Measurements from ENCODE around the gene RPS6KA2.

RPS6KA2 gene

DNA sequence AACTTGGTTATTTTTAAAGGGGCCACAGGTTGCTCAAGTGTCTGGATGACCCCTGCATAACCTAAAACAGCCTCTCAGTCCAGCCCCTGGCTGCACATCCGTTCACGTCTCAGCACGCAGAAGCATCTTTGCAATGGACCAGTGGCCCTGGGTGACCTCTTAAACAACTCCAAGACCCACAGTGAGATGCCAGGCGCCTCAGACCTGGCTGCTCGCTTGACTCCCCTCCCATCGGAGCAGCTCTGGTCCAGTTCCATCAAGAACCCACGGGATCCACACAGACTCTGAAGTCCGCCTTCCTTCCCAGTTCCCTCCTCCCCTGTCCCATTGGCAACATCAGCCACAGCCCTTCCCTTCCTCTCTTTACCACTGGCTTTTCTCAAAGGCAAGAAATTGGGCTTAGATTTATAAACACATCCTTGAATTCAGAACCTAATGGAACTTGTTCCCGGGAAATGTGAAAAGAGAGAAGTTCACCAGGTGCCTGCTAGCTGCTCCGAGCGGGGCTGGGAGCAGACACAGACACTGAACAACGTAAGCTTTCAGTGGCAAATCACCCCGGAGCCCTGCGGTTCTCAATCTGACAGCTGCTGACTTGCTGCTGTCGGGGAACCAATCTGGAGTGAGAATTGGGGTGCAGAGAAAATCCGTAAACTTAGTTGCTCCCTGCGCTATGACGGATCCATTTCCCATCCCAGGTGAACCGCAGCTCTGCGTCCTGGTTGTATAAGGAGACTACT, 204.7 kb downstream of the RPS6KA2 start:
- WGBS, 2 experiments = 95 to 96% methylated on average over 20 of the region's 20 CpGs
- Histone ChIP-seq H3K36me3 (ENCODE audit: control insufficient read depth, insufficient read depth, low read length) (no peaks in the 10 kb centered on the region), H3K27ac (ENCODE audit: insufficient read depth, low read depth, low read length, poor library complexity, severe bottlenecking) (no peak overlapping the region), H3K4me3 (ENCODE audit: insufficient read depth, low read depth, low read length) (no peak overlapping the region), H3K9me3 (ENCODE audit: control insufficient read depth, low read length) (no peaks in the 10 kb centered on the region), H3K27me3 (ENCODE audit: control insufficient read depth, insufficient read depth, low read length, poor library complexity, severe bottlenecking) (no peaks in the 10 kb centered on the region), H3K4me1 (ENCODE audit: control insufficient read depth, insufficient read depth, low read length) (no peaks in the 10 kb centered on the region)

DNA sequence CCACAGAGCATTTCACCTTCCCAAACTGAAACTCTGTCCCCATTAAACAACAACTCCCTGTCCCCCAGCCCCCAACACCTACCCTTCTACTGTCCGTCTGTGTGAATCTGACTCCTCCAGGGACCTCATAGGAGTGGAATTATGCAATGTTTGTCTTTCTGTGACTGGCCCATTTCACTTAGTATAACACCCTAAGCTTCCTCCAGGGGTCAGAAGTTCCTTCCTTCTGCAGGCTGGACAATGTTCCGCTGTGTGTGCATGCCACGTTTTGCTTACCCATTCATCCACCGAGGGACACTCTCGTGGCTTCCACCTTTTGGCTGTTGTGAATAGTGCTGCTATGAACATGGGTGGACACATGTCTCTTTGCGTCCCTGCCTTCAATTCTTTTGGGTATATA, 206.7 kb downstream of the RPS6KA2 start:
- H3K36me3 ChIP-seq (ENCODE audit: control insufficient read depth, insufficient read depth, low read length) = no peaks in the 10 kb centered on the region
- no peak overlapping the region for H3K27ac ChIP-seq (ENCODE audit: insufficient read depth, low read depth, low read length, poor library complexity, severe bottlenecking)
- no peaks in the 10 kb centered on the region for H3K4me1 ChIP-seq (ENCODE audit: control insufficient read depth, insufficient read depth, low read length)
- H3K4me3 ChIP-seq (ENCODE audit: insufficient read depth, low read depth, low read length) = no peak overlapping the region
- H3K27me3 ChIP-seq (ENCODE audit: control insufficient read depth, insufficient read depth, low read length, poor library complexity, severe bottlenecking) = no peaks in the 10 kb centered on the region
- H3K9me3 ChIP-seq (ENCODE audit: control insufficient read depth, low read length) = no peaks in the 10 kb centered on the region
- 85 to 86% methylated on average over 6 of the region's 6 CpGs for WGBS, 2 experiments

DNA sequence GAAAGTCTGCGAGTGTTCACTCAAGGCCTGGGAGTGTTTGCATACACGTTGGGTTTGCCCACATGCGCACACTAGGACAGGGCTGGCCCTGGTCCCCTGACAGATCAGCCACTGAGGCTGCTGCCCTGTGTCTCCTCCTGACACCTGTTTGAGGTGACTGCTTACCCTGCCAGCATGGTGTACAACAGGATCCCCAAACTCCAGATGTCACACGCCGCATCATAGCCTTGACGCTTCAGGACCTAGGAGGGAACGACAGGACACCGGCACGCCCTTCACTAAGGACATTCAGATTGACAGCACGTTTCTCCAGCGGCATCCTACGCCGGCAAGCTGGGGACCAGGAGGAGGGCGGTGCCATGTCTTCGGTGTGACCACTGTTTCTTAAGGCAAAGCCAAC, 207.3 kb downstream of the RPS6KA2 start:
- no peak overlapping the region for H3K4me3 ChIP-seq (ENCODE audit: insufficient read depth, low read depth, low read length)
- no peaks in the 10 kb centered on the region for H3K4me1 ChIP-seq (ENCODE audit: control insufficient read depth, insufficient read depth, low read length)
- H3K27ac ChIP-seq (ENCODE audit: insufficient read depth, low read depth, low read length, poor library complexity, severe bottlenecking) = no peak overlapping the region
- no peaks in the 10 kb centered on the region for H3K27me3 ChIP-seq (ENCODE audit: control insufficient read depth, insufficient read depth, low read length, poor library complexity, severe bottlenecking)
- no peaks in the 10 kb centered on the region for H3K9me3 ChIP-seq (ENCODE audit: control insufficient read depth, low read length)
- 95% methylated on average over 15 of the region's 15 CpGs for WGBS, 2 experiments
- H3K36me3 ChIP-seq (ENCODE audit: control insufficient read depth, insufficient read depth, low read length) = no peaks in the 10 kb centered on the region

DNA sequence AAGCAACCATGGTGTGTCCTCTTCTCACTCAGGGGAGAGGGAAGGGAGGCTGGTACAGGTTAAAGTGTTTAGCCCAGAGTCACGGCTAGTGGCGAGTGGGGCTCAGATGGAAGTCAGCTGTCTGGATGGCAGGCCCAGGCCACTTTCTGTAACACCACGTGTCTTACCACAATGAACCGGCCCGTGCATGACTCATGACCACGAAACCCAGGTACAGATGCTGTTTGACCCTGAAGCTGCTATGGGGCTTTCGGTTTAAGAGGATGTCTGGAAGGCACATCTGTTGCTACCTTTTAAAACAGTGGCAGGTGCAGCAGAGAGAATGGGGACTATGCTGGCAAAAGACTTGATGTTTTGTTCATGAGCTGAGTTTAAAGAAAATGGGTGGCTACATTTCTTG, 207.8 kb downstream of the RPS6KA2 start:
- Histone ChIP-seq H3K27me3 (ENCODE audit: control insufficient read depth, insufficient read depth, low read length, poor library complexity, severe bottlenecking) (no peaks in the 10 kb centered on the region), H3K9me3 (ENCODE audit: control insufficient read depth, low read length) (no peaks in the 10 kb centered on the region), H3K27ac (ENCODE audit: insufficient read depth, low read depth, low read length, poor library complexity, severe bottlenecking) (no peak overlapping the region), H3K36me3 (ENCODE audit: control insufficient read depth, insufficient read depth, low read length) (no peaks in the 10 kb centered on the region), H3K4me1 (ENCODE audit: control insufficient read depth, insufficient read depth, low read length) (no peaks in the 10 kb centered on the region), H3K4me3 (ENCODE audit: insufficient read depth, low read depth, low read length) (no peak overlapping the region)
- 94 to 96% methylated on average over 7 of the region's 7 CpGs for WGBS, 2 experiments

DNA sequence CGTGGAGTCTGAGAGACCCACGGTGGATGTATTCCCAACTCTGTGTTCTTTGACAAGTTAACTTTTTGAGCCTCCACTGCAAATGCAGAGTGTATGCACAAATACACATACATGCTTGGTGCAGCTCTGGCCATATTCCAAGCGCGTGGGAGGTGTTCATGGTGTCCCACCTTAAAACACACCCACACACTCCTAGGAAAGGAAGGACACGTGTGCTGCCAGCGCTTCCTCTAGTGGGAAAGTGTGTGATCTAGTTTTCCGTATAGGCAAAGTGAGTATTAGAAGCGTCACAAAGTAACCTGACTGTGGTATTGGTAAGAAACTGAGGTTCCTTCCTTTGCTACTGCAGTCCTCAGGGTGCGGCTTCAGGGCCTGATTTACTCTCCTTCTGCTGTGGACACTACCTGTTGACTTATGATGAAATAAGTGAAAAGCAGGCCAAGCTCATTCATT, 208.3 kb downstream of the RPS6KA2 start:
- Histone ChIP-seq H3K4me3 (ENCODE audit: insufficient read depth, low read depth, low read length) (no peak overlapping the region), H3K4me1 (ENCODE audit: control insufficient read depth, insufficient read depth, low read length) (no peaks in the 10 kb centered on the region), H3K27me3 (ENCODE audit: control insufficient read depth, insufficient read depth, low read length, poor library complexity, severe bottlenecking) (no peaks in the 10 kb centered on the region), H3K9me3 (ENCODE audit: control insufficient read depth, low read length) (no peaks in the 10 kb centered on the region), H3K36me3 (ENCODE audit: control insufficient read depth, insufficient read depth, low read length) (no peaks in the 10 kb centered on the region), H3K27ac (ENCODE audit: insufficient read depth, low read depth, low read length, poor library complexity, severe bottlenecking) (no peak overlapping the region)
- 91 to 97% methylated on average over 9 of the region's 9 CpGs for WGBS, 2 experiments

DNA sequence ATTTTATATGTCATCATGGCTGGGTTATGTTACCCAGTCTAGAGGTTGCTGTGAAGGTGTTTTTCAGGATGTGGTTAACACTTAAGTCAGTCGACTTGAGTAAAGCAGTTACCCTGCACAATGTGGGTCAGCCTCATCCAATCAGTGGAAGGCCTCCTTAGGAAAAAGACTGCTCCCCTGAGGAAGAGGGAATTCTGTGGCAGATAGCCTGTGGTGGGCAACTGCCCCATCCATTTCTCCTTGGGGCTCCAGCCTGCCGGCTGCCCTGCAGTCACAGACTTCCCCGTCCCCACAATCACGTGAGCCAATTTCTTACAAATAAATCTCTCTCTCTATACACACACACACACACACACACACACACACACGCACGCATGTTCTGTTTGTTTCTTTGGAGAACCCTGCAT, 209.8 kb downstream of the RPS6KA2 start:
- Histone ChIP-seq H3K27ac (ENCODE audit: insufficient read depth, low read depth, low read length, poor library complexity, severe bottlenecking) (no peak overlapping the region), H3K4me1 (ENCODE audit: control insufficient read depth, insufficient read depth, low read length) (no peaks in the 10 kb centered on the region), H3K4me3 (ENCODE audit: insufficient read depth, low read depth, low read length) (no peak overlapping the region), H3K9me3 (ENCODE audit: control insufficient read depth, low read length) (no peaks in the 10 kb centered on the region), H3K36me3 (ENCODE audit: control insufficient read depth, insufficient read depth, low read length) (no peaks in the 10 kb centered on the region), H3K27me3 (ENCODE audit: control insufficient read depth, insufficient read depth, low read length, poor library complexity, severe bottlenecking) (no peaks in the 10 kb centered on the region)
- 88 to 92% methylated on average over 6 of the region's 6 CpGs for WGBS, 2 experiments

DNA sequence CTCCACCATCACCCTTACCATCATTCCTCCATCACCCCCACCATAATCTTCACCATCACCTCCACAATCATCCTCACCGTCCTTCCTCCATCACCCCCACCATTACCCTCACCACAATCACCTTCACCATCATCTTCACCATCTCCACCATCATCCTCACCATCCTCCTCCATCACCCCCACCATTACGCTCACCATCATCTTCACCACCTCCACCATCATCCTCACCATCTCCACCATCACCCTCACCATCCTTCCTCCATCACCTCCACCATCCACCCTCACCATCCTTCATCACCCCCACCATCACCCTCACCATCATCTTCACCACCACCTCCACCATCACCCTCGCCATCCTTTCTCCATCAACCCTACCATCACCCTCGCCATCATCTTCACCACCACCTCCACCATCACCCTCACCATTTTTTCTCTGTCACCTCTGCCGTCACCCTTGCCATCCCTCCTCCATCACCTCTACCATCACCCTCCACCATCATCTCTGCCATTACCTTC, 211.2 kb downstream of the RPS6KA2 start:
- no peak overlapping the region for H3K27ac ChIP-seq (ENCODE audit: insufficient read depth, low read depth, low read length, poor library complexity, severe bottlenecking)
- no peaks in the 10 kb centered on the region for H3K36me3 ChIP-seq (ENCODE audit: control insufficient read depth, insufficient read depth, low read length)
- no peaks in the 10 kb centered on the region for H3K4me1 ChIP-seq (ENCODE audit: control insufficient read depth, insufficient read depth, low read length)
- no peak overlapping the region for H3K4me3 ChIP-seq (ENCODE audit: insufficient read depth, low read depth, low read length)
- no peaks in the 10 kb centered on the region for H3K9me3 ChIP-seq (ENCODE audit: control insufficient read depth, low read length)
- WGBS, 2 experiments = 70% methylated on average over 5 of the region's 5 CpGs
- no peaks in the 10 kb centered on the region for H3K27me3 ChIP-seq (ENCODE audit: control insufficient read depth, insufficient read depth, low read length, poor library complexity, severe bottlenecking)

DNA sequence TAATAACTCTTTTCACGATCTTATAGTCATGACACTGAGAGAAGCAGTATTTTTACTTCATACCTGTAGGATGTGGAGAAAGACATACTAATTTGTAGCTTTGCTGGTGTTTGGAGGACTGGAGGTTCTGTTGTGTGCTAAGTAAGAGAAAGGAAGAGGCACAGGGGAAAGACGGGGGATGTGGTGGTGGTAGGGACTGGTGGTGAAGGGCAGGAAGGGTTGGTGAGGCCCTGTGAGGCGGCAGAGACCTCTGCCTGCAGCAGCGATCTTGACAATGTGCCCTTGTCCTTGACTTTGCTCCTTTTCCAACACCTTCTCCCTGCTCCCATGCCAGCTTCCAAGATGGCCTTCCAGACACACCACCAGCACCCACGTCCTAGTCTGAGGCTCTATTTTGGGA, 211.7 kb downstream of the RPS6KA2 start:
- Histone ChIP-seq H3K27ac (ENCODE audit: insufficient read depth, low read depth, low read length, poor library complexity, severe bottlenecking) (no peak overlapping the region), H3K36me3 (ENCODE audit: control insufficient read depth, insufficient read depth, low read length) (no peaks in the 10 kb centered on the region), H3K9me3 (ENCODE audit: control insufficient read depth, low read length) (no peaks in the 10 kb centered on the region), H3K27me3 (ENCODE audit: control insufficient read depth, insufficient read depth, low read length, poor library complexity, severe bottlenecking) (no peaks in the 10 kb centered on the region), H3K4me1 (ENCODE audit: control insufficient read depth, insufficient read depth, low read length) (no peaks in the 10 kb centered on the region), H3K4me3 (ENCODE audit: insufficient read depth, low read depth, low read length) (no peak overlapping the region)
- 91 to 94% methylated on average over 5 of the region's 5 CpGs for WGBS, 2 experiments

DNA sequence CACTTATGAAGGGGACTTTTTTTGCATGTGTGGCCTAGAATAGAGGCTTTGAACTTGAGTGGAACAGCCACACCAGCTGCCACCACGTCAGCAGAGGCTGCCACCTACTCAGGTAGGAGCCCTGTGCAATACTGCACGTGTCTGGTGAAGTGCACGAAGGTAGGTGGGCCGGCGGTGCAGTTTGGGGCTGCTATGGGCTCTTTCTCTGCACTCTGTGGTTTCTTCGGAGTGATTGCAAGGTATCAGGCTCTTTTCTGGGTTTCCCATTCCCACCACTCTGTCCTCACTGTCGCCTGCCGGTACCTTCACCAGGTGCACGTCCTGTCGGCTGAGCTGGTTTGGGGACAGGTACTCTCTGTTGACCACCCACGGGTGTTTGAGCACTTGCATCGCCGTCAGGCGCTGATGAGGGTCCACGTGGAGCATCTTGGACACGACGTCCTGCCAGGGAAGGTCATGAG, 213.5 kb downstream of the RPS6KA2 start:
- Histone ChIP-seq H3K27ac (ENCODE audit: insufficient read depth, low read depth, low read length, poor library complexity, severe bottlenecking) (no peak overlapping the region), H3K4me3 (ENCODE audit: insufficient read depth, low read depth, low read length) (no peak overlapping the region), H3K27me3 (ENCODE audit: control insufficient read depth, insufficient read depth, low read length, poor library complexity, severe bottlenecking) (no peaks in the 10 kb centered on the region), H3K4me1 (ENCODE audit: control insufficient read depth, insufficient read depth, low read length) (no peaks in the 10 kb centered on the region), H3K9me3 (ENCODE audit: control insufficient read depth, low read length) (no peaks in the 10 kb centered on the region), H3K36me3 (ENCODE audit: control insufficient read depth, insufficient read depth, low read length) (no peaks in the 10 kb centered on the region)
- WGBS, 2 experiments = 95% methylated on average over 17 of the region's 17 CpGs

DNA sequence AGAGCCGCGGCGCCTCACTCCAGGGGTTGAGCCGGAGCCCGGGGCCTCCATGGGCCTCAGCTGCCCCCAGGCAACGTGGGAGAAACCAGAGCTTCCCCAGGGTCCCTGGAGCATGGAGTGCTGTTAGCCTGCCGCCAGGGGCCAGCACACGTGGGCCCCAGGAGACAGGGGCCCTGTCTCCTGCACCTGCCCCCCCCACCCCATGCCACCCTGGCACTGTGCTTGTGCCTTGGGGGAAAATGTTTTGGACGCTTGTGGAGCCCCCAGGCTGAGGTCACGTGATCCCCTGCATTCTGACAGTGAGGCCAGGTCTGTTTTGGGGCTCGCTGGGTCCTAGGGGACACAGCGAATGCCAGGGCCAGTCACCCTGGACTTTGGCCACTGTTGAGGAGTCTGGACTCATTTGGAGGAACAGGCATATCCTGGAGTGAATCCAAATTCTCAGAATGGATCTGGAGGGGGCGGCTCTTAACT, 214.1 kb downstream of the RPS6KA2 start:
- WGBS, 2 experiments = 93% methylated on average over 13 of the region's 13 CpGs

More for the DNA sequence above, 214.1 kb downstream of the RPS6KA2 start:
- no peaks in the 10 kb centered on the region for H3K27me3 ChIP-seq (ENCODE audit: control insufficient read depth, insufficient read depth, low read length, poor library complexity, severe bottlenecking)
- H3K9me3 ChIP-seq (ENCODE audit: control insufficient read depth, low read length) = no peaks in the 10 kb centered on the region
- no peak overlapping the region for H3K4me3 ChIP-seq (ENCODE audit: insufficient read depth, low read depth, low read length)
- no peaks in the 10 kb centered on the region for H3K4me1 ChIP-seq (ENCODE audit: control insufficient read depth, insufficient read depth, low read length)
- H3K36me3 ChIP-seq (ENCODE audit: control insufficient read depth, insufficient read depth, low read length) = no peaks in the 10 kb centered on the region
- no peak overlapping the region for H3K27ac ChIP-seq (ENCODE audit: insufficient read depth, low read depth, low read length, poor library complexity, severe bottlenecking)
